Astrocyte (in vitro differentiated cells and primary cell): ENCODE measurements around the gene U2AF1. TPM values are rescaled to one million over a fixed set of nuclear protein-coding genes. Genes with fewer than 3 reads are reported as not detected.
"Not testable (repeated sequence)": the region's sequence is repeated elsewhere in the genome, so short reads cannot be mapped to it uniquely, and the experiment has no call there.

ENCODE experiments used
- DNase-seq: peaks from one replicate; pipeline ENCODE4 v3.0.0-alpha.2; 2010; ENCODE audit warnings: low read depth
- FAIRE-seq: peaks from 2 replicates; lab custom pipeline; 2011; peaks lifted over from hg19 to GRCh38; lab: Jason Lieb, UNC
- H2AFZ ChIP-seq: 2 replicates; pipeline ENCODE4 v1.6.0; 2012; ENCODE audit warnings: low read depth, low read length, inconsistent platforms
- H3K27ac ChIP-seq: 2 replicates; pipeline ENCODE4 v1.5.1; 2011; ENCODE audit warnings: low read depth, low read length, inconsistent platforms
- H3K27me3 ChIP-seq: 2 replicates; pipeline ENCODE4 v1.6.0; 2011; ENCODE audit warnings: low read length, inconsistent platforms; ENCODE audit not compliant: insufficient read depth
- H3K36me3 ChIP-seq: 2 replicates; pipeline ENCODE4 v1.5.1; 2011; ENCODE audit warnings: low read length, inconsistent platforms; ENCODE audit not compliant: insufficient read depth
- H3K4me1 ChIP-seq: 2 replicates; pipeline ENCODE4 v1.5.1; 2011; ENCODE audit warnings: low read length, inconsistent platforms; ENCODE audit not compliant: insufficient read depth
- H3K4me2 ChIP-seq: 2 replicates; pipeline ENCODE4 v1.6.0; 2012; ENCODE audit warnings: low read length, inconsistent platforms
- H3K4me3 ChIP-seq: 2 replicates; pipeline ENCODE4 v1.5.1; 2011; ENCODE audit warnings: low read depth, mild to moderate bottlenecking, low read length, inconsistent platforms; ENCODE audit not compliant: insufficient read depth
- H3K79me2 ChIP-seq: 2 replicates; pipeline ENCODE4 v1.6.0; 2012; ENCODE audit warnings: mild to moderate bottlenecking, low read length, inconsistent platforms; ENCODE audit not compliant: insufficient read depth
- H3K9ac ChIP-seq: 2 replicates; pipeline ENCODE4 v1.6.0; 2012; ENCODE audit warnings: mild to moderate bottlenecking, low read length, inconsistent platforms
- H3K9me3 ChIP-seq: 2 replicates; pipeline ENCODE4 v1.5.1; 2012; ENCODE audit warnings: low read depth, mild to moderate bottlenecking, low read length, inconsistent platforms; ENCODE audit not compliant: insufficient read depth
- H4K20me1 ChIP-seq: 2 replicates; pipeline ENCODE4 v1.6.0; 2012; ENCODE audit warnings: low read length, inconsistent platforms; ENCODE audit not compliant: insufficient read depth
- H3K27ac Mint-ChIP-seq: one replicate; pipeline ENCODE4 v1.8.0; 2021; ENCODE audit warnings: mild to moderate bottlenecking, mixed read lengths; ENCODE audit not compliant: unreplicated experiment
- H3K27me3 Mint-ChIP-seq: one replicate; pipeline ENCODE4 v1.8.0; 2021; ENCODE audit warnings: low read depth, mixed read lengths; ENCODE audit not compliant: unreplicated experiment
- H3K36me3 Mint-ChIP-seq: one replicate; pipeline ENCODE4 v1.8.0; 2021; ENCODE audit warnings: low read depth, mixed read lengths; ENCODE audit not compliant: unreplicated experiment
- H3K4me1 Mint-ChIP-seq: one replicate; pipeline ENCODE4 v1.8.0; 2021; ENCODE audit warnings: low read depth, mixed read lengths; ENCODE audit not compliant: unreplicated experiment
- H3K4me3 Mint-ChIP-seq: one replicate; pipeline ENCODE4 v1.8.0; 2021; ENCODE audit warnings: mild to moderate bottlenecking, moderate library complexity, mixed read lengths; ENCODE audit not compliant: unreplicated experiment
- H3K9me3 Mint-ChIP-seq: one replicate; pipeline ENCODE4 v1.8.0; 2021; ENCODE audit warnings: mild to moderate bottlenecking, mixed read lengths; ENCODE audit not compliant: unreplicated experiment
- total RNA-seq: library from RNA; stranded (reverse); gene quantifications from 2 replicates; pipeline ENCODE4 v1.2.1, GENCODE V29; 2021

Gene U2AF1
- total RNA-seq, 1 donor from 2014 or later: 24.2 TPM

DNA sequence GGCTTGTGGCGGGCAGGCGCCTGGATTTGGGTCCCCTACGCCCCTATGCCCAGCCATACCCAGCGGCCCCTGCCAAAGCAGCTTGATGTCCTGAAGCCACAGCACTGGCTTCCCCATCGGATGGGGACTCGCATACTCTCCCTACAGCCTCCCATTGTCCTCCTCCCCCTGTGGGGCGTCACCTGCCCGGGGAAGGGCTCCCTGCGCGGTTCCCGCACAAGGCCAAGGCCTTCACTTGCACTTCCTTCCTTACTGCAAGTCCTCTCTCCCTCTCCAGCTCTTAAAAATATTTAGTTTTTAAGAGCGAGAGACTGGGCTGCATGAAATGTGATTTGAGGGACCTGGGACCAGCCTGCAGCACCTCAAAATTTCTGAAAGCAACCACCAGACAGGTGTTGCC, 40.7 kb downstream of the U2AF1 start:
- H3K9me3 Mint-ChIP-seq, H3K27ac ChIP-seq, H3K4me3 ChIP-seq, H3K27me3 Mint-ChIP-seq, H3K9me3 ChIP-seq, H3K36me3 Mint-ChIP-seq, H2AFZ ChIP-seq, FAIRE-seq, H3K4me1 ChIP-seq, H3K36me3 ChIP-seq, H3K27ac Mint-ChIP-seq, H3K4me3 Mint-ChIP-seq, H3K4me1 Mint-ChIP-seq, H3K79me2 ChIP-seq, H3K4me2 ChIP-seq, H3K9ac ChIP-seq, H4K20me1 ChIP-seq, DNase-seq, H3K27me3 ChIP-seq: not testable (repeated sequence)

DNA sequence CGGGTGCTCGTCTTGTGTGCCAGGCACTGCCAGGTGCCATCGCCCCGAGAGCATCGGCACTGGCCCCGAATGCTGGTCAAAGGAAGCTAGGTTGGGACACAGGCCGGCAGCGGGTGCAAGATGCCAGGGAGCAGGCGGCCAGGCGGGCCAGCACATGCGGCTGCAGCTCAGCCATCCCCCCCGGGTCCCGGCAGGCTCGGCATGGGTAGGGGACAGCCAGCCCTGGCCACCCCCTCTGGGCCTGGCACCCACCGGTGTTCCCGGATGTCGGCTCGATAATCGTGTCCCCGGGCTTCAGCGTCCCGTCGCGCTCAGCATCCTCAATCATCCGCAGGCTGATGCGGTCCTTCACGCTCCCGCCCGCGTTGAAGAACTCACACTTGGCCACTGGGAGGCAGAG, 41.4 kb downstream of the U2AF1 start:
- not testable (repeated sequence) for H3K9ac ChIP-seq, H3K4me2 ChIP-seq, H3K4me3 ChIP-seq, H2AFZ ChIP-seq, H3K9me3 ChIP-seq, H3K27ac Mint-ChIP-seq, FAIRE-seq, H3K27me3 ChIP-seq, H3K9me3 Mint-ChIP-seq, H3K4me1 ChIP-seq, H3K4me1 Mint-ChIP-seq, H3K36me3 Mint-ChIP-seq, H4K20me1 ChIP-seq, H3K27ac ChIP-seq, H3K27me3 Mint-ChIP-seq, H3K4me3 Mint-ChIP-seq, H3K79me2 ChIP-seq, DNase-seq, H3K36me3 ChIP-seq

DNA sequence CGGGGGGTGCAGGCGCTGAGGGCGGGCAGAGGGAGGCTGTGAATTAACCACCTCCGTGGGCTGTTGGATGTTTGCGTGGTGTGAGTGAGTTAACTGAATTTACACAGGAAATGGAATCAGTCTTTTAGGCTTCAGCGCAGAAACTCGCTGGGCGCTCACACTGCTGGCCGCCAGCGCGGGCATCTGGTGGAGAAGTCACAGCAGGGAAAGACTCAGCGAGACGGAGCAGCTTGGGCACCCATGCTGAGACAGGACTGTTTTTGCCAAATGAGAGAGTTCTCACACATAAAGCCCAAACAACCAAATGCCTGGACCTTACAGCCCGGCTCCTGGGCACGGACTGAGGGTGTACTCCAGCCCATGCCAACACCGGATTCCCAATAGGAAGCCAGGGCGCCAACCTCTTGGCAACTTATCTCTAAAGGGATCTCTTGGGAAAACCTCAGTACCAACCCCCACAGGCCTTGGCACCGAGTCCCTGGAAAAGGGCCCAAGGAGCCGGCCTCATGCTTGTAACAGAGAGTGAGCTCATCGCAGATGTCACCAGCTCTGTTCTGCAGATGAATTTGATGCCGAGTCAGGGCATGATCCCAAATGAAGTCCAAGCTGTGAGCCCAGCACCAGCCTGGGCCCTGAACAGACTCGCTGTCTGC, 43.0 kb downstream of the U2AF1 start:
- not testable (repeated sequence) for H3K9ac ChIP-seq, H3K4me1 Mint-ChIP-seq, H3K4me3 ChIP-seq, H3K4me1 ChIP-seq, DNase-seq, H3K36me3 ChIP-seq, H4K20me1 ChIP-seq, H3K27me3 ChIP-seq, H3K9me3 ChIP-seq, H3K27me3 Mint-ChIP-seq, H3K4me2 ChIP-seq, H2AFZ ChIP-seq, H3K27ac ChIP-seq, H3K4me3 Mint-ChIP-seq, H3K36me3 Mint-ChIP-seq, H3K79me2 ChIP-seq, H3K27ac Mint-ChIP-seq, FAIRE-seq, H3K9me3 Mint-ChIP-seq

DNA sequence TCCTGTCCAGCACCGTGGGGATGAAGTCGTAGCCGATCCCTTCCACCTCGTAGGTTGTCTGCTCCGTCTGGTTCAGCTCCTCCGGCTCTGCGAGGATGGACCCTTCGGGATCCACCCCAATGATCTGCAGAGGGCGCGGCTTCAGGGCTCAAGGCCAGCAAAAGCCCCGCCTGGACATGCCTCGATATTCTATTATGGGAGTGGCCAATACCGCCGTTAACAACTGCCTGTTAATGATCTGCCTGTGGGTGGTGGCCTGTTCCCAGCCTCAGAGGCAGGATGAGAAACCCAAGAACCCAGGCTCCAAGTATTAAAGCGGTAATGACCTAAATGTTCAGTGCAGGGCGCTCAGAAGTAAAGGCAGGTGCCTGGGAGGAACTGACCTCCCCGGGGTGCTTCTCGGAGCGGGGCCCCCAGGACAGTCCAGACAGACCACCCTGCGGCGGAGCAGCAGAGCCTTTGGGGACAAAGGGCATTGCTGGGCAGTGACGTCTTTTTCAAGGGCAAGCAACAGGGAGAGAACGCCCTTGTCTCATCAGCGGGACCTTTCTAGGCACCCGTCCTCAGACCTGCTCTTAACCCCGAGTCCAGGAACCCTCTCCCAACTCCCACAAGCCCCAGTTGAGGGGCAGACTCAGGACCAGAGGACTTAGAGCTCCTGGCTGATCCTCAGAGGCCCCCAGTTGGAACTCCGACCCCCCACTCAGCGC, 44.3 kb downstream of the U2AF1 start:
- FAIRE-seq: not testable (repeated sequence)

DNA sequence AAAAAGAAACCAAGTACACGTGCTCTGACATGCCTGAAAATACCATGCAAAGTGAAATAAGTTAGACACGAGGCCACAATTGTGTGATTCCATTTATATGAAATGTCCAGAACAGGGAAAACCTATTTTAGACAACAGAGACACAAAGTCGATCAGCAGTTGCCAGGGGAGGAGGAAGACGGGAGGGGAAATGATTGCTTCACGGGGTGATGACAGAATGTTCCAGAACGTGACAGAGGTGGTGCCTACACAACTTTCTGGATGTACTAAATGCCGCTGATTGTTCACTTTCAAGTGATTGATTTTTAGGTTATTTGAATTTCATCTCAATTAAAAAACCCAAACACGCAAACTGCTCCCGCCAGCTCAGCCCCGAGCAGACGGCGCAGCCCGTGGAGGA, 54.3 kb downstream of the U2AF1 start:
- not testable (repeated sequence) for H3K36me3 Mint-ChIP-seq

More for the DNA sequence above, 44.3 kb downstream of the U2AF1 start:
- H3K9me3 Mint-ChIP-seq, H3K4me1 ChIP-seq, H3K4me1 Mint-ChIP-seq, H3K36me3 Mint-ChIP-seq, H3K27me3 Mint-ChIP-seq, H2AFZ ChIP-seq, H3K36me3 ChIP-seq, H3K27me3 ChIP-seq, DNase-seq, H4K20me1 ChIP-seq, H3K27ac ChIP-seq, H3K9ac ChIP-seq, H3K4me3 Mint-ChIP-seq, H3K79me2 ChIP-seq, H3K9me3 ChIP-seq, H3K27ac Mint-ChIP-seq, H3K4me3 ChIP-seq, H3K4me2 ChIP-seq: not testable (repeated sequence)

More for the DNA sequence above, 54.3 kb downstream of the U2AF1 start:
- H3K27me3 Mint-ChIP-seq, H2AFZ ChIP-seq, H3K27ac Mint-ChIP-seq, H3K4me1 Mint-ChIP-seq, H3K9me3 ChIP-seq, H3K4me1 ChIP-seq, H3K79me2 ChIP-seq, FAIRE-seq, H3K27me3 ChIP-seq, H3K36me3 ChIP-seq, H3K4me3 ChIP-seq, H3K4me3 Mint-ChIP-seq, H4K20me1 ChIP-seq, DNase-seq, H3K9ac ChIP-seq, H3K27ac ChIP-seq, H3K9me3 Mint-ChIP-seq, H3K4me2 ChIP-seq: not testable (repeated sequence)
